GM08714 (cell line): ENCODE measurements around the gene BRAF.
"Not testable (repeated sequence)": the region's sequence is repeated elsewhere in the genome, so short reads cannot be mapped to it uniquely, and the experiment has no call there.

ENCODE experiments used
- H3K4me3 ChIP-seq: fragments of 200-500 bp; sonication (Bioruptor generic); 2 replicates; pipeline ENCODE4 v1.5.1; 2014; ENCODE audit warnings: mild to moderate bottlenecking, low read length, inconsistent platforms
- ZNF274 ChIP-seq: IDR thresholded peaks from 2 replicates; pipeline ENCODE4 v1.6.1; 2012; ENCODE audit warnings: mild to moderate bottlenecking, low read depth, low read length

The BRAF gene

GRCh38 chr7:140673063-140673773 is 251.5 kb downstream of the BRAF start:
- no peak for TF ChIP-seq ZNF274

GRCh38 chr7:140672382-140673062 is 252.2 kb downstream of the BRAF start, which contains the start of gene ADCK2:
ADCK2 (plus strand) TSS chr7:140672945; CDS start chr7:140673331, 386 bp downstream.
- TF ChIP-seq ZNF274 = no peak
- peak within 1 kb of the TSS; percentile 73 for H3K4me3 ChIP-seq

More at GRCh38 chr7:140673063-140673773, 251.5 kb downstream of the BRAF start:
- H3K4me3 ChIP-seq = peak overlapping the region; percentile 73

- no peak overlapping the region for H3K4me3 ChIP-seq
- no peak for TF ChIP-seq ZNF274
Observed at GRCh38 chr7:140671966-140672365, 252.8 kb downstream of the BRAF start.

GRCh38 chr7:140670343-140670935 is 254.3 kb downstream of the BRAF start:
- H3K4me3 ChIP-seq = no peak overlapping the region
- TF ChIP-seq ZNF274 = no peak

- not testable (repeated sequence) for H3K4me3 ChIP-seq
Observed at GRCh38 chr7:140669862-140670261, 254.9 kb downstream of the BRAF start.

- H3K4me3 ChIP-seq = no peak overlapping the region
- no peak for TF ChIP-seq ZNF274
Observed at GRCh38 chr7:140669352-140669751, 255.4 kb downstream of the BRAF start.
